Left ventricle myocardium inferior (tissue), 1 donor: ENCODE results near the gene PDE4B. TPM values are rescaled to one million over a fixed set of nuclear protein-coding genes. Genes with fewer than 3 reads are reported as not detected.

ENCODE experiments used
- DNase-seq: peaks from one replicate; pipeline ENCODE4 v3.0.0-alpha.2; 2020
- H3K27ac ChIP-seq: fragments of 200-600 bp; replicated peaks from 2 replicates; pipeline ENCODE4 v1.8.0; 2021
- H3K27me3 ChIP-seq: fragments of 200-600 bp; 2 replicates; pipeline ENCODE4 v1.8.0; 2021; ENCODE audit warnings: low read depth
- H3K36me3 ChIP-seq: fragments of 200-600 bp; 2 replicates; pipeline ENCODE4 v1.8.0; 2021
- H3K4me1 ChIP-seq: fragments of 200-600 bp; 2 replicates; pipeline ENCODE4 v1.8.0; 2021
- H3K4me3 ChIP-seq: fragments of 200-600 bp; 2 replicates; pipeline ENCODE4 v1.8.0; 2021; ENCODE audit warnings: mild to moderate bottlenecking, moderate library complexity
- H3K9me3 ChIP-seq: fragments of 200-600 bp; replicated peaks from 2 replicates; pipeline ENCODE4 v1.8.0; 2021
- intact Hi-C: fragments of 100-400 bp; cut with micrococcal nuclease; formaldehyde crosslinking; loops from one replicate; pipeline ENCODE4 v1.11.0; 2022
- total RNA-seq: library from RNA; stranded (reverse); fragmentation: NEBNext Ultra II Directional; extraction: Animal tissue kit (Norgen Biotek cat#: 25700); gene quantifications from one replicate; pipeline ENCODE4 v1.2.1, GENCODE V29; 2021
- TF ChIP-seq, protein P1 (sequence below): fragments of 200-600 bp; IDR thresholded peaks from 2 replicates; pipeline ENCODE4 v1.8.0; 2021; ENCODE audit warnings: antibody characterized with exemption, mild to moderate bottlenecking, borderline replicate concordance
- donor health status: DM: no; HTN: yes; CAD: no; lungs with severe emphysema.

PDE4B gene
- total RNA-seq, 1 donor from 2014 or later: 3.5 TPM

DNA sequence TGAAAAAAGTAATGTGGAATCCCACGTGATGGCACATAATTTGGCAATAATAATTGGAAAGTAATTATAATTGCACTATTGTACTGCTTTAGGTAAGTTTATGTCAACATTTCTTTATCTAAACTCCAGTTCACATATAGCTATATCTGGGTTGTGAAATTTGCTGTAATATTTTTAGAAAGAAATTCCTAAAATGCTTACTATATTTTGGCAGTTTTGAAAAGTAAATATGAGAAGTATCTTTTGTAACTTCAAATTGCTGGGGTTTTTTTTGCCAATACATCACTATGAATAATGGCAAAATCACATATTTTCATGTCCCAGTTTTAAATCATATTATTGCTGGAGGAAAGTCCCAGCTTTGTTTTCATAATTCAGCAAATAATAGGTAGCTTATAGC is 197.5 kb downstream of the PDE4B start:
- Histone ChIP-seq H3K9me3 (no peaks in the 10 kb centered on the region), H3K4me3 (no peak overlapping the region), H3K36me3 (no peaks in the 10 kb centered on the region), H3K27me3 (peaks cover 4% of the 10 kb centered on the region), H3K27ac (no peak overlapping the region), H3K4me1 (no peaks in the 10 kb centered on the region)
- intact Hi-C loops: no loop called here
- no peak for DNase-seq
- TF ChIP-seq, protein P1, sequence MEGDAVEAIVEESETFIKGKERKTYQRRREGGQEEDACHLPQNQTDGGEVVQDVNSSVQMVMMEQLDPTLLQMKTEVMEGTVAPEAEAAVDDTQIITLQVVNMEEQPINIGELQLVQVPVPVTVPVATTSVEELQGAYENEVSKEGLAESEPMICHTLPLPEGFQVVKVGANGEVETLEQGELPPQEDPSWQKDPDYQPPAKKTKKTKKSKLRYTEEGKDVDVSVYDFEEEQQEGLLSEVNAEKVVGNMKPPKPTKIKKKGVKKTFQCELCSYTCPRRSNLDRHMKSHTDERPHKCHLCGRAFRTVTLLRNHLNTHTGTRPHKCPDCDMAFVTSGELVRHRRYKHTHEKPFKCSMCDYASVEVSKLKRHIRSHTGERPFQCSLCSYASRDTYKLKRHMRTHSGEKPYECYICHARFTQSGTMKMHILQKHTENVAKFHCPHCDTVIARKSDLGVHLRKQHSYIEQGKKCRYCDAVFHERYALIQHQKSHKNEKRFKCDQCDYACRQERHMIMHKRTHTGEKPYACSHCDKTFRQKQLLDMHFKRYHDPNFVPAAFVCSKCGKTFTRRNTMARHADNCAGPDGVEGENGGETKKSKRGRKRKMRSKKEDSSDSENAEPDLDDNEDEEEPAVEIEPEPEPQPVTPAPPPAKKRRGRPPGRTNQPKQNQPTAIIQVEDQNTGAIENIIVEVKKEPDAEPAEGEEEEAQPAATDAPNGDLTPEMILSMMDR: no peak

GRCh38 chr1:65991694-65992093 is 199.0 kb downstream of the PDE4B start:
- Histone ChIP-seq H3K4me3 (no peak overlapping the region), H3K36me3 (no peaks in the 10 kb centered on the region), H3K4me1 (no peaks in the 10 kb centered on the region), H3K27me3 (peaks cover 4% of the 10 kb centered on the region), H3K9me3 (no peaks in the 10 kb centered on the region), H3K27ac (no peak overlapping the region)
- TF ChIP-seq, protein P1: no peak
- DNase-seq: no peak
- intact Hi-C loops: no loop called here

- H3K9me3 ChIP-seq: no peaks in the 10 kb centered on the region
- peaks cover 4% of the 10 kb centered on the region for H3K27me3 ChIP-seq
- H3K27ac ChIP-seq: no peak overlapping the region
- intact Hi-C loops: no loop called here
- no peaks in the 10 kb centered on the region for H3K36me3 ChIP-seq
- TF ChIP-seq, protein P1: no peak
- no peak for DNase-seq
- H3K4me1 ChIP-seq: no peaks in the 10 kb centered on the region
- H3K4me3 ChIP-seq: no peak overlapping the region
Observed at GRCh38 chr1:65992165-65992821, 199.6 kb downstream of the PDE4B start.

DNA sequence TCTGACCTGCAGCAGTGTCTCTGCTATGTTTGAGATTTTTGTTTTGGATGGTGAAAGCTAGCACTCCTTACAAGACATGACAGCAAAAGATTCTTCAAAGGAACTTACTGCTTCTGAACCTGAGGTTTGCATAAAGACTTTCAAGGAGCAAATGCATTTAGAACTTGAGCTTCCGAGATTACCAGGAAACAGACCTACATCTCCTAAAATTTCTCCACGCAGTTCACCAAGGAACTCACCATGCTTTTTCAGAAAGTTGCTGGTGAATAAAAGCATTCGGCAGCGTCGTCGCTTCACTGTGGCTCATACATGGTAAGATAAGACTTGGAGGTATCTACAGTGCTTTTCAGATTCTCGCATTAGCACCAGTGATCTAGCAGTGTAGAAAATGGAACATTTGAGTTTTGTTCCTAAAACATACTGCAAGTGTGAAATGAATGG is 200.2 kb downstream of the PDE4B start:
- intact Hi-C loops: no loop called here
- H3K9me3 ChIP-seq: no peaks in the 10 kb centered on the region
- H3K4me3 ChIP-seq: no peak overlapping the region
- no peaks in the 10 kb centered on the region for H3K36me3 ChIP-seq
- no peaks in the 10 kb centered on the region for H3K4me1 ChIP-seq
- no peak overlapping the region for H3K27ac ChIP-seq
- no peak for DNase-seq
- TF ChIP-seq, protein P1: no peak
- H3K27me3 ChIP-seq: peaks cover 4% of the 10 kb centered on the region

- DNase-seq: no peak
- intact Hi-C loops: no loop called here
- no peak overlapping the region for H3K4me3 ChIP-seq
Observed at GRCh38 chr1:65994223-65994622, 201.5 kb downstream of the PDE4B start.

More at GRCh38 chr1:65994223-65994622, 201.5 kb downstream of the PDE4B start:
- Histone ChIP-seq H3K9me3 (no peaks in the 10 kb centered on the region), H3K4me1 (no peaks in the 10 kb centered on the region), H3K36me3 (no peaks in the 10 kb centered on the region), H3K27me3 (peaks cover 2% of the 10 kb centered on the region), H3K27ac (no peak overlapping the region)
- TF ChIP-seq, protein P1: no peak
